SK-N-SH treated with all-trans-retinoic acid at 6 μM for 48 hours (cell line): ENCODE results near the gene MIXL1.

Experiments used
- ATAC-seq: fragments of 200-7000 bp; cut with Tn5 transposase; 3 replicates; pipeline ENCODE4 v1.9.1; 2020; ENCODE audit warnings: mild to moderate bottlenecking, moderate library complexity
- ARNTL ChIP-seq: fragments of 450-650 bp; formaldehyde crosslinking; IDR thresholded peaks from 2 replicates; pipeline ENCODE4 v1.5.0; 2020; ENCODE audit warnings: low read depth, mild to moderate bottlenecking, moderate library complexity, borderline replicate concordance
- CSDC2 ChIP-seq: fragments of 250-450 bp; sonication (Bioruptor Pico); IDR thresholded peaks from 2 replicates; pipeline ENCODE4 v1.5.0; 2020; ENCODE audit warnings: mild to moderate bottlenecking, moderate library complexity
- ESRRG ChIP-seq: fragments of 250-450 bp; sonication (Bioruptor Pico); IDR thresholded peaks from 2 replicates; pipeline ENCODE4 v1.6.1; 2021; ENCODE audit warnings: mild to moderate bottlenecking
- GLIS3 ChIP-seq: fragments of 250-450 bp; sonication (Bioruptor Pico); IDR thresholded peaks from 2 replicates; pipeline ENCODE4 v1.5.0; 2020; ENCODE audit warnings: mild to moderate bottlenecking, moderate library complexity
- ISL1 ChIP-seq: fragments of 250-450 bp; sonication (Bioruptor Pico); IDR thresholded peaks from 2 replicates; pipeline ENCODE4 v2.1.2; 2022; ENCODE audit warnings: mild to moderate bottlenecking, moderate library complexity
- PATZ1 ChIP-seq: fragments of 250-450 bp; sonication (Bioruptor Pico); IDR thresholded peaks from 2 replicates; pipeline ENCODE4 v1.8.0; 2020; ENCODE audit warnings: mild to moderate bottlenecking, moderate library complexity, borderline replicate concordance
- POU6F1 ChIP-seq: fragments of 250-450 bp; sonication (Bioruptor Pico); IDR thresholded peaks from 2 replicates; pipeline ENCODE4 v1.8.0; 2021; ENCODE audit warnings: low read depth, mild to moderate bottlenecking, moderate library complexity, borderline replicate concordance
- PPARA ChIP-seq: fragments of 250-450 bp; sonication (Bioruptor Pico); IDR thresholded peaks from 2 replicates; pipeline ENCODE4 v1.5.0; 2020; ENCODE audit warnings: mild to moderate bottlenecking, borderline replicate concordance
- RARB ChIP-seq: fragments of 250-450 bp; sonication (Bioruptor Pico); IDR thresholded peaks from 2 replicates; pipeline ENCODE4 v1.8.0; 2021; ENCODE audit warnings: mild to moderate bottlenecking, moderate library complexity
- SNAI2 ChIP-seq: fragments of 250-450 bp; sonication (Bioruptor Pico); IDR thresholded peaks from 2 replicates; pipeline ENCODE4 v1.5.0; 2020; ENCODE audit warnings: mild to moderate bottlenecking, moderate library complexity
- TCF4 ChIP-seq: fragments of 250-450 bp; sonication (Bioruptor Pico); IDR thresholded peaks from 2 replicates; pipeline ENCODE4 v1.8.0; 2021; ENCODE audit warnings: mild to moderate bottlenecking, moderate library complexity, borderline replicate concordance
- TOX ChIP-seq: fragments of 250-450 bp; sonication (Bioruptor Pico); IDR thresholded peaks from 2 replicates; pipeline ENCODE4 v1.8.0; 2021; ENCODE audit warnings: mild to moderate bottlenecking, moderate library complexity, borderline replicate concordance
- TSHZ2 ChIP-seq: fragments of 250-450 bp; sonication (Bioruptor Pico); IDR thresholded peaks from 2 replicates; pipeline ENCODE4 v1.5.0; 2020; ENCODE audit warnings: mild to moderate bottlenecking, moderate library complexity
- ZFP3 ChIP-seq: fragments of 250-450 bp; sonication (Bioruptor Pico); IDR thresholded peaks from 2 replicates; pipeline ENCODE4 v1.5.0; 2020; ENCODE audit warnings: mild to moderate bottlenecking, moderate library complexity
- ZFP30 ChIP-seq: fragments of 450-650 bp; formaldehyde crosslinking; IDR thresholded peaks from 2 replicates; pipeline ENCODE4 v1.5.0; 2022; ENCODE audit warnings: mild to moderate bottlenecking, moderate library complexity
- ZNF565 ChIP-seq: fragments of 450-650 bp; formaldehyde crosslinking; conservative IDR thresholded peaks from 2 replicates; pipeline ENCODE4 v1.5.0; 2020; ENCODE audit warnings: low read depth, mild to moderate bottlenecking, moderate library complexity
- ZNF70 ChIP-seq: fragments of 450-650 bp; formaldehyde crosslinking; IDR thresholded peaks from 2 replicates; pipeline ENCODE4 v1.5.0; 2020; ENCODE audit warnings: mild to moderate bottlenecking, moderate library complexity
- ZNF8 ChIP-seq: fragments of 450-650 bp; formaldehyde crosslinking; IDR thresholded peaks from 2 replicates; pipeline ENCODE4 v1.5.0; 2020; ENCODE audit warnings: mild to moderate bottlenecking, moderate library complexity
- TF ChIP-seq, protein P1 (sequence below): fragments of 250-450 bp; sonication (Bioruptor Pico); IDR thresholded peaks from 2 replicates; pipeline ENCODE4 v1.5.1; 2020; ENCODE audit warnings: low read depth, mild to moderate bottlenecking, moderate library complexity

Gene MIXL1

GRCh38 chr1:226204198-226204597 is 19.3 kb upstream of the MIXL1 start:
- TF ChIP-seq ARNTL (CRISPR knock-in tag) (no peak), RARB (CRISPR knock-in tag) (no peak), ZFP30 (CRISPR knock-in tag) (no peak), ISL1 (CRISPR knock-in tag) (no peak), TCF4 (CRISPR knock-in tag) (no peak), ZNF565 (CRISPR knock-in tag) (no peak), ZFP3 (CRISPR knock-in tag) (no peak), GLIS3 (CRISPR knock-in tag) (no peak), POU6F1 (CRISPR knock-in tag) (no peak), PATZ1 (CRISPR knock-in tag) (no peak), CSDC2 (CRISPR knock-in tag) (no peak), TOX (CRISPR knock-in tag) (no peak), TSHZ2 (no peak), SNAI2 (CRISPR knock-in tag) (no peak), PPARA (no peak), ZNF70 (no peak)
- TF ChIP-seq, protein P1, sequence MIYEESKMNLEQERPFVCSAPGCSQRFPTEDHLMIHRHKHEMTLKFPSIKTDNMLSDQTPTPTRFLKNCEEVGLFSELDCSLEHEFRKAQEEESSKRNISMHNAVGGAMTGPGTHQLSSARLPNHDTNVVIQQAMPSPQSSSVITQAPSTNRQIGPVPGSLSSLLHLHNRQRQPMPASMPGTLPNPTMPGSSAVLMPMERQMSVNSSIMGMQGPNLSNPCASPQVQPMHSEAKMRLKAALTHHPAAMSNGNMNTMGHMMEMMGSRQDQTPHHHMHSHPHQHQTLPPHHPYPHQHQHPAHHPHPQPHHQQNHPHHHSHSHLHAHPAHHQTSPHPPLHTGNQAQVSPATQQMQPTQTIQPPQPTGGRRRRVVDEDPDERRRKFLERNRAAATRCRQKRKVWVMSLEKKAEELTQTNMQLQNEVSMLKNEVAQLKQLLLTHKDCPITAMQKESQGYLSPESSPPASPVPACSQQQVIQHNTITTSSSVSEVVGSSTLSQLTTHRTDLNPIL, result no peak
- TF ChIP-seq, all 23 proteins: peak for 0
- no peak for ATAC-seq

DNA sequence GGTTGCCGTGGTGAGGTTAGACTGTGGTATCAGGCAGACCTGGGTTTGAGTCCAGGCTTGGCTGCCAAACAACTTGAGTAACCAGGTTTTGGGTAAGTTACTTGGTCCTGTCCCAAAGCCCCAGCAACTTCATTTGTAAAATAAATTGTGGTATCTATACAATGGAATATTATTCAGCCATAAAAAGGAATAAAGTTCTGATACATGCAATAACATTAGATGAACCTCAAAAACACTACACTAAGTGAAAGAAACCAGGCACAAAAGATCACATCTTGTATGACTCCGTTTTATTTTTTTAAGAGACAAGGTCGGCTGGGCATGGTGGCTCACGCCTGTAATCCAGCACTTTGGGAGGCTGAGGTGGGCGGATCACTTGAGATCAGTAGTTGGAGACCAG is 16.4 kb upstream of the MIXL1 start:
- no peak for TF ChIP-seq TSHZ2
- no peak for TF ChIP-seq GLIS3 (CRISPR knock-in tag)
- TF ChIP-seq, protein P1, result no peak
- no peak for TF ChIP-seq ZNF8 (CRISPR knock-in tag)
- no peak for TF ChIP-seq ISL1 (CRISPR knock-in tag)
- no peak for TF ChIP-seq ZNF70
- no peak for TF ChIP-seq ZFP3 (CRISPR knock-in tag)
- no peak for TF ChIP-seq TCF4 (CRISPR knock-in tag)
- TF ChIP-seq ESRRG (CRISPR knock-in tag), result no peak
- no peak for TF ChIP-seq CSDC2 (CRISPR knock-in tag)
- TF ChIP-seq RARB (CRISPR knock-in tag), result no peak
- no peak for TF ChIP-seq PPARA
- TF ChIP-seq, all 23 proteins: peak for 0
- no peak for ATAC-seq
